H9 (cell line): ENCODE measurements around the gene GSTA5. TPM values are rescaled to one million over a fixed set of nuclear protein-coding genes. Genes with fewer than 3 reads are reported as not detected.

Source experiments
- DNase-seq: peaks from one replicate; pipeline ENCODE4 v3.0.0-alpha.2; 2017
- H2AFZ ChIP-seq: one replicate; pipeline ENCODE4 v1.6.1; 2013; ENCODE audit warnings: mild to moderate bottlenecking, low read length, control low read depth, moderate library complexity
- H2AK5ac ChIP-seq: 2 replicates; pipeline ENCODE4 v1.6.1; 2013; ENCODE audit warnings: low read length, control low read depth, mixed read lengths; ENCODE audit not compliant: insufficient read length
- H2BK120ac ChIP-seq: one replicate; pipeline ENCODE4 v1.6.1; 2013; ENCODE audit warnings: low read depth, mild to moderate bottlenecking, low read length, control low read depth, inconsistent platforms; ENCODE audit not compliant: poor library complexity, severe bottlenecking
- H2BK12ac ChIP-seq: 2 replicates; pipeline ENCODE4 v1.6.1; 2013; ENCODE audit warnings: low read length, control low read depth, mixed read lengths, low read depth; ENCODE audit not compliant: insufficient read length
- H2BK15ac ChIP-seq: 2 replicates; pipeline ENCODE4 v1.6.1; 2013; ENCODE audit warnings: low read depth, low read length, control low read depth
- H2BK20ac ChIP-seq: one replicate; pipeline ENCODE4 v1.6.1; 2013; ENCODE audit warnings: low read depth, mild to moderate bottlenecking, low read length, control low read depth, inconsistent platforms; ENCODE audit not compliant: poor library complexity, severe bottlenecking
- H2BK5ac ChIP-seq: 2 replicates; pipeline ENCODE4 v1.6.1; 2013; ENCODE audit warnings: low read length, control low read depth, mixed read lengths; ENCODE audit not compliant: insufficient read length
- H3K14ac ChIP-seq: 2 replicates; pipeline ENCODE4 v1.6.1; 2013; ENCODE audit warnings: low read length, control low read depth; ENCODE audit not compliant: insufficient read depth
- H3K18ac ChIP-seq: 2 replicates; pipeline ENCODE4 v1.6.1; 2013; ENCODE audit warnings: low read depth, mild to moderate bottlenecking, mixed read lengths, low read length, control low read depth; ENCODE audit not compliant: insufficient read length
- H3K23ac ChIP-seq: 2 replicates; pipeline ENCODE4 v1.6.1; 2013; ENCODE audit warnings: low read length, control low read depth, mixed read lengths, low read depth; ENCODE audit not compliant: insufficient read length
- H3K23me2 ChIP-seq: 2 replicates; pipeline ENCODE4 v1.6.1; 2013; ENCODE audit warnings: low read depth, mild to moderate bottlenecking, mixed read lengths, low read length, control low read depth; ENCODE audit not compliant: insufficient read length, poor library complexity, severe bottlenecking
- H3K27ac ChIP-seq: 2 replicates; pipeline ENCODE4 v1.5.1; 2013; ENCODE audit warnings: low read length, control low read depth, mixed read lengths, low read depth; ENCODE audit not compliant: insufficient read length
- H3K27me3 ChIP-seq: 2 replicates; pipeline ENCODE4 v1.6.1; 2013; ENCODE audit warnings: low read length, control low read depth, inconsistent platforms; ENCODE audit not compliant: insufficient read depth
- H3K4ac ChIP-seq: 2 replicates; pipeline ENCODE4 v1.6.1; 2013; ENCODE audit warnings: low read depth, mild to moderate bottlenecking, control low read depth, inconsistent platforms, low read length, moderate library complexity
- H3K4me1 ChIP-seq: 2 replicates; pipeline ENCODE4 v1.6.1; 2013; ENCODE audit warnings: low read length, control low read depth, inconsistent platforms; ENCODE audit not compliant: insufficient read depth
- H3K4me2 ChIP-seq: 2 replicates; pipeline ENCODE4 v1.6.1; 2013; ENCODE audit warnings: low read length, control low read depth, mixed read lengths; ENCODE audit not compliant: insufficient read length, insufficient read depth
- H3K56ac ChIP-seq: 2 replicates; pipeline ENCODE4 v1.6.1; 2013; ENCODE audit warnings: low read depth, mild to moderate bottlenecking, mixed read lengths, low read length, control low read depth; ENCODE audit not compliant: insufficient read length
- H3K79me1 ChIP-seq: 2 replicates; pipeline ENCODE4 v1.6.1; 2013; ENCODE audit warnings: low read depth, mild to moderate bottlenecking, moderate library complexity, low read length, control low read depth, inconsistent platforms; ENCODE audit not compliant: insufficient read depth, poor library complexity, severe bottlenecking
- H3K79me2 ChIP-seq: 2 replicates; pipeline ENCODE4 v1.6.1; 2013; ENCODE audit warnings: low read length, control low read depth, inconsistent platforms; ENCODE audit not compliant: insufficient read depth
- H3K9ac ChIP-seq: 2 replicates; pipeline ENCODE4 v1.6.1; 2013; ENCODE audit warnings: low read length, control low read depth, mixed read lengths; ENCODE audit not compliant: insufficient read length; ENCODE audit errors: extremely low read depth
- H3K9me3 ChIP-seq: one replicate; pipeline ENCODE4 v1.6.1; 2013; ENCODE audit warnings: low read depth, low read length, inconsistent platforms; ENCODE audit not compliant: control insufficient read depth
- H3T11ph ChIP-seq: one replicate; pipeline ENCODE4 v1.6.1; 2013; ENCODE audit warnings: mild to moderate bottlenecking, low read length, control low read depth, inconsistent platforms
- H4K20me1 ChIP-seq: one replicate; pipeline ENCODE4 v1.6.1; 2013; ENCODE audit not compliant: control insufficient read depth, insufficient read length, insufficient read depth
- H4K5ac ChIP-seq: 2 replicates; pipeline ENCODE4 v1.6.1; 2013; ENCODE audit warnings: low read depth, mild to moderate bottlenecking, mixed read lengths, low read length, control low read depth; ENCODE audit not compliant: insufficient read length
- H4K8ac ChIP-seq: replicated peaks from 2 replicates; pipeline ENCODE4 v1.6.1; 2013; ENCODE audit warnings: low read length, control low read depth, mixed read lengths, low read depth; ENCODE audit not compliant: insufficient read length
- H4K91ac ChIP-seq: 2 replicates; pipeline ENCODE4 v1.6.1; 2013; ENCODE audit warnings: low read depth, mild to moderate bottlenecking, moderate library complexity, mixed read lengths, low read length, control low read depth; ENCODE audit not compliant: insufficient read length
- H3K27ac Mint-ChIP-seq, 3 experiments: 2 replicates in 2 of 3; 3 replicates in 1 of 3; pipeline ENCODE4 v1.8.0; 2020 to 2021; ENCODE audit warnings: mixed read lengths in 3 of 3, mild to moderate bottlenecking in 1 of 3, moderate library complexity in 1 of 3
- H3K27me3 Mint-ChIP-seq: 2 replicates; pipeline ENCODE4 v1.8.0; 2021; ENCODE audit warnings: low read depth, mild to moderate bottlenecking, moderate library complexity, mixed read lengths
- H3K36me3 Mint-ChIP-seq, 3 experiments: 2 replicates in 2 of 3; 3 replicates in 1 of 3; pipeline ENCODE4 v1.8.0; 2020 to 2021; ENCODE audit warnings: low read depth in 3 of 3, mixed read lengths in 3 of 3; ENCODE audit not compliant: insufficient read depth in 1 of 3
- H3K4me1 Mint-ChIP-seq, 2 experiments: 2 replicates each; pipeline ENCODE4 v1.8.0; 2020; ENCODE audit warnings: mixed read lengths in 2 of 2
- H3K4me3 Mint-ChIP-seq, 2 experiments: 2 replicates in 1 of 2; 3 replicates in 1 of 2; pipeline ENCODE4 v1.8.0; 2020 to 2021; ENCODE audit warnings: mild to moderate bottlenecking in 2 of 2, mixed read lengths in 2 of 2, moderate library complexity in 1 of 2
- H3K9me3 Mint-ChIP-seq, 2 experiments: 2 replicates in 1 of 2; 3 replicates in 1 of 2; pipeline ENCODE4 v1.8.0; 2020; ENCODE audit warnings: mild to moderate bottlenecking in 2 of 2, mixed read lengths in 2 of 2, moderate library complexity in 1 of 2
- CTCF ChIP-seq: fragments of 200-600 bp; sonication (generic); conservative IDR thresholded peaks from 3 replicates; pipeline ENCODE4 v1.8.0; 2021; ENCODE audit warnings: antibody characterized with exemption, mild to moderate bottlenecking
- WGBS: extraction: QIAGEN DNeasy Blood & Tissue Kit; methylation state at CpG from one replicate; pipeline ENCODE4 v1.1.7; 2013; ENCODE audit warnings: missing lambda C conversion rate, low lambda C conversion rate, mixed read lengths; ENCODE audit not compliant: insufficient read length; ENCODE audit errors: extremely low coverage; 5-methylcytosine and 5-hydroxymethylcytosine counted together
- total RNA-seq: library from RNA; stranded (reverse); gene quantifications from 2 replicates; pipeline ENCODE4 v1.2.1, GENCODE V29; 2021

GSTA5 gene
- total RNA-seq, 1 experiment from 2014 or later = not detected

- Mint-ChIP-seq H3K27ac (no peak overlapping the region), H3K4me3 (no peak overlapping the region), H3K9me3 (no peaks in the 10 kb centered on the region), H3K4me1 (peaks cover 3 to 4% of the 10 kb centered on the region in 2 experiments; a peak in 1 of 4 replicates), H3K36me3 (no peaks in the 10 kb centered on the region), H3K27me3 (no peaks in the 10 kb centered on the region; the same call in 1 of the 2 replicates)
- Histone ChIP-seq H3K27me3 (no peaks in the 10 kb centered on the region), H2BK15ac (no peak overlapping the region), H3K27ac (no peak overlapping the region), H3K4me1 (no peaks in the 10 kb centered on the region), H3K9ac (no peak overlapping the region), H3K23me2 (no peaks in the 10 kb centered on the region), H3T11ph (no peak overlapping the region), H3K79me1 (no peaks in the 10 kb centered on the region), H2BK20ac (no peak overlapping the region), H2BK120ac (no peak overlapping the region), H3K18ac (no peak overlapping the region), H2AFZ (no peak overlapping the region), H3K14ac (no peak overlapping the region), H3K4ac (no peak overlapping the region), H4K5ac (no peak overlapping the region), H3K79me2 (no peaks in the 10 kb centered on the region), H3K4me2 (no peak overlapping the region), H2AK5ac (no peak overlapping the region), H4K8ac (no peak overlapping the region), H3K56ac (no peak overlapping the region), H4K20me1 (no peaks in the 10 kb centered on the region), H2BK5ac (no peak overlapping the region), H3K9me3 (no peaks in the 10 kb centered on the region), H4K91ac (no peak overlapping the region), H3K23ac (no peak overlapping the region), H2BK12ac (no peak overlapping the region)
- no peak for DNase-seq
- WGBS = no CpG with 5 or more reads among the region's 7 CpGs
- no peak for TF ChIP-seq CTCF
Measured at GRCh38 chr6:52876056-52876787, 35.6 kb upstream of the GSTA5 start.
